ENCODE data around the gene PFDN4. TPM values are rescaled to one million over a fixed set of nuclear protein-coding genes. Genes with fewer than 3 reads are reported as not detected.

Gene PFDN4
- total and polyA plus RNA-seq, 2 of the 13 experiments (the other 11 are each of a cell fraction or from before 2014, with no cell fraction given) = 59.8 to 227 TPM

- Histone ChIP-seq H3K27ac (ENCODE audit: extremely low read length, insufficient read depth, low read length) (no peak overlapping the region), H3K4me3 (replicated peaks in 1 of 3; ENCODE audit: insufficient read depth in 1 of 3, low read depth in 2 of 3, low read length in 3 of 3) (no peak overlapping the region), H3K79me2 (ENCODE audit: insufficient read depth, low read length) (no peaks in the 10 kb centered on the region), H4K20me1 (ENCODE audit: insufficient read depth, low read length) (no peaks in the 10 kb centered on the region), H2AFZ (ENCODE audit: low read length) (no peak overlapping the region), H3K36me3 (replicated peaks in 1 of 2; ENCODE audit: control insufficient read depth in 1 of 2, insufficient read depth in 2 of 2, low read length in 2 of 2) (no peaks in the 10 kb centered on the region), H3K9ac (ENCODE audit: insufficient read depth, low read depth, low read length) (no peak overlapping the region), H3K4me1 (ENCODE audit: insufficient read depth, low read length) (no peaks in the 10 kb centered on the region), H3K4me2 (ENCODE audit: low read depth, low read length) (no peak overlapping the region), H3K27me3 (ENCODE audit: control insufficient read depth in 1 of 2, insufficient read depth in 2 of 2, low read length in 2 of 2) (no peaks in the 10 kb centered on the region), H3K9me3 (ENCODE audit: low read length) (no peaks in the 10 kb centered on the region)
- intact Hi-C loops (cut with micrococcal nuclease; ENCODE audit: unreplicated experiment) (no loop called here), in situ Hi-C loops (cut with HindIII; ENCODE audit: extremely low pct_ligation_motif_present, low pct_unique_long_range_greater_than_20kb) (no loop called here)
- no peak for DNase-seq (ENCODE audit: low spot score)
- no peak for ATAC-seq
- 94% methylated on average over 10 of the region's 10 CpGs for WGBS (ENCODE audit: low lambda C conversion rate)
- TF ChIP-seq MNT (IDR thresholded peaks at IDR 0.05) = peak; percentile 42
- TF ChIP-seq GATAD2A (CRISPR knock-in tag; IDR thresholded peaks at IDR 0.05) = no peak
- ChIA-PET CTCF (ENCODE audit: low intra/inter-chr PET ratio, low total read pairs) (no interaction called here), POLR2A (no interaction called here)
- FAIRE-seq = no peak
- no TSS peak for BruUV-seq (replicated peaks)
These were observed 22.8 kb upstream of the PFDN4 start for GRCh38 chr20:54184904-54185626.

DNA sequence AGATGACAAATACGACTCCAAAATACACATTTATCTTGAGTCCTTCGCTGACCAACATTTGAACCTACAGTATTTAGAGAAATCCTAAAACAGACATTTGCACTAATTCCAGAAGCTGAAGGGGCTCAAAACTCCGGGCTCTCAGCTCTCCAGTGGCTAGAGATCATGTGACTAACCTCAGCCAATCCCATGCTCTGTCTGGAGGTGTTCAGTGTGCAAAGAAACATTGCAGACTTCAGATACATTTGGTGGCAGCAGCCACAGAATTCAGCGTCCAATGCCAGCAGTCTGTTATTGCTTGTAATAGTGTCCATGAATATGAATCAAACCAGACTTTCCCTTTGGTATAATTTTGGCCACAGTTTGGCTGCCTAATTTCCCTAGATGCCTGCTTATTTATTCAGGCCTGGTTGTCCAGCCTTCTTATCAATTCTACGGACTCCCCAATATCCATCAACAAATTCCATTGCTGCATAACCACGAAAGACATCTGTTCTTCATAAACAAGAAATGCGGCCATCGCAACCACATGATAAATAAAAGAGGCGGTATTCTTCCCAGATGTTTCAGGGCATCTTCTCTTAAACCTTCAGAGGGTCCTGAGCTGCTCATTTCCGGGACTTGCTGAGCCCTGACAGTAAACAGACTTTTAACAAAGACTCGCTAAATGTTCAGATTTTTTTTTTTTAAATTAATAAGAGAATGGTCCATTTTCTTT is 19.6 kb upstream of the PFDN4 start:
- Histone ChIP-seq H3K9ac (ENCODE audit: insufficient read depth, low read depth, low read length) (no peak overlapping the region), H3K36me3 (replicated peaks in 1 of 2; ENCODE audit: control insufficient read depth in 1 of 2, insufficient read depth in 2 of 2, low read length in 2 of 2) (no peaks in the 10 kb centered on the region), H3K27me3 (ENCODE audit: control insufficient read depth in 1 of 2, insufficient read depth in 2 of 2, low read length in 2 of 2) (no peaks in the 10 kb centered on the region), H3K27ac (ENCODE audit: extremely low read length, insufficient read depth, low read length) (no peak overlapping the region), H3K79me2 (ENCODE audit: insufficient read depth, low read length) (no peaks in the 10 kb centered on the region), H3K4me1 (ENCODE audit: insufficient read depth, low read length) (peaks cover 2% of the 10 kb centered on the region; the same call in 1 of the 2 replicates), H4K20me1 (ENCODE audit: insufficient read depth, low read length) (no peaks in the 10 kb centered on the region), H3K4me2 (ENCODE audit: low read depth, low read length) (no peak overlapping the region), H3K4me3 (replicated peaks in 1 of 3; ENCODE audit: insufficient read depth in 1 of 3, low read depth in 2 of 3, low read length in 3 of 3) (no peak overlapping the region), H3K9me3 (ENCODE audit: low read length) (no peaks in the 10 kb centered on the region), H2AFZ (ENCODE audit: low read length) (no peak overlapping the region)
- TF ChIP-seq SKI (IDR thresholded peaks at IDR 0.05; ENCODE audit: partially characterized antibody) (no peak), NFYB (CRISPR knock-in tag; IDR thresholded peaks at IDR 0.05) (peak; percentile 29; the same call in 1 of the 2 replicates), NFYC (CRISPR knock-in tag; IDR thresholded peaks at IDR 0.05) (0 out of 2 replicates have a peak, but pooled peaks have one; percentile 34)
- DNase-seq (ENCODE audit: low spot score) = no peak
- intact Hi-C loops (cut with micrococcal nuclease; ENCODE audit: unreplicated experiment) = no loop called here
- no peak for ATAC-seq
- BruUV-seq (replicated peaks) = no TSS peak
- ChIA-PET POLR2A (interaction anchor here (0.9 kb wide), 1 partner anchor 55 kb away, joined by 3 read pairs; no protein-coding TSS in a partner anchor), CTCF (ENCODE audit: low intra/inter-chr PET ratio, low total read pairs) (no interaction called here)
- WGBS (ENCODE audit: low lambda C conversion rate) = 92% methylated on average over 11 of the region's 11 CpGs
- FAIRE-seq = peak; percentile 51
- in situ Hi-C loops (cut with HindIII; ENCODE audit: extremely low pct_ligation_motif_present, low pct_unique_long_range_greater_than_20kb) = no loop called here
